HG03521 (cell line): ENCODE measurements around the gene LAMP1.
A peak's percentile ranks its signal among the peaks of the same experiment; 100 is the strongest.
"Not testable (repeated sequence)": the region's sequence is repeated elsewhere in the genome, so short reads cannot be mapped to it uniquely, and the experiment has no call there.

Experiments
- ATAC-seq: cut with Tn5 transposase; IDR thresholded peaks from one replicate; pipeline ENCODE4 v1.9.1; 2021; ENCODE audit warnings: mild to moderate bottlenecking, moderate library complexity; ENCODE audit not compliant: unreplicated experiment

LAMP1 gene, protein sequence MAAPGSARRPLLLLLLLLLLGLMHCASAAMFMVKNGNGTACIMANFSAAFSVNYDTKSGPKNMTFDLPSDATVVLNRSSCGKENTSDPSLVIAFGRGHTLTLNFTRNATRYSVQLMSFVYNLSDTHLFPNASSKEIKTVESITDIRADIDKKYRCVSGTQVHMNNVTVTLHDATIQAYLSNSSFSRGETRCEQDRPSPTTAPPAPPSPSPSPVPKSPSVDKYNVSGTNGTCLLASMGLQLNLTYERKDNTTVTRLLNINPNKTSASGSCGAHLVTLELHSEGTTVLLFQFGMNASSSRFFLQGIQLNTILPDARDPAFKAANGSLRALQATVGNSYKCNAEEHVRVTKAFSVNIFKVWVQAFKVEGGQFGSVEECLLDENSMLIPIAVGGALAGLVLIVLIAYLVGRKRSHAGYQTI

DNA sequence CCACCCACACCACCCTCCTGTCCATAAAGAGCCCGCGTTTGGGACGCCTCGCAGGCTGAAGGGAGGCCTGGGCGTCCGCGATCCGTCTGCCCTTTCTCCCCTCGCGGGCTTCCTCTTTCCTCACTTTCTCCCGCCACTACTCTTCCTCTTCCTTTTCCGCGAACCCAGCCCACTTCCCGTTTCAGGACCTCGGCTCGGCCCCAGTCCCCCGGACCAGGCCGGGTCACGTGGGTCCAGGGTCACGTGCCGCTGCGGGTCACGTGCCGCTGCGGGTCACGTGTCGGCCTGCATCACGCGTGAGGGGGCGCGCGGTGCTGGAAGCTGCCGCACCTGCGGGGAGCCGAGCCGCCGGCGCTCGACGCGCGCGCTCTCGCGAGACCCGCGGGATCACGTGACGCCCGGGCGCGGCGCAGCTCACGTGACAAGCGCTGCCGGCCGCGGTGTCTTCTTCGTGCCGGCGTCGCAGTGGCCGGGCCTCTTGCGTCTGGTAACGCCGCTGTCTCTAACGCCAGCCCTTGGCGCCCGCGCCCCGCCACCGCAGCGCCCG, at the start of gene LAMP1:
Gene LAMP1 (plus strand): TSS at position 417 of the 547 bp plus-strand sequence. CDS start 196 bp downstream, outside the sequence.
- peak; percentile 85 for ATAC-seq

DNA sequence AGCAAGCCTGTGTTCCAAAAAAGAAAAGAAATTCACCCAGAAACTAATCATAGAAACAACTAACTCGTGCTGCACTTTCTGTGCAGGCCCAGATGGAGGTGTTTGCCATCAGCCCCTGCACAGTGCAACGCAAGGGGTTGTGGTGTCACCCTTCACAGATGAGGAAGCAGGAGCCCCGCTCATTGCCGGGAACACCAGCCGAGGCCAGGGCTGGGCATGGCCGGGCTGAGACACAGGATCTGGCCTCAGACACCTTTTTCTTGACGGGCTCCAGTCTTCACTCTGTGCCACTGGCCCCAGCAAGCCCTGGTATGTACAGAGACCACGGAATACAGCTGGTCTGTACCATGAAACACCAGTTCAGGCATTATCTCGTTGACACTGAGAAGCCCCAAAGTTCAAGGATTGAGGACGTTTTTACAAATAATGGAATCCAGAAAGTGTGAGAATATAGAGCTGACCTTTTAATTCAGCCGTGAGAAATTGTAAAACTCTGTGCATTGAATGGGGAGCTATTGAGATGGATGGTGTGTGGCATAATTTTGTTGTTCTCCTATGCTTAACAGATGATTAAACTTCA, 44.4 kb upstream of the LAMP1 start:
- ATAC-seq: no peak

DNA sequence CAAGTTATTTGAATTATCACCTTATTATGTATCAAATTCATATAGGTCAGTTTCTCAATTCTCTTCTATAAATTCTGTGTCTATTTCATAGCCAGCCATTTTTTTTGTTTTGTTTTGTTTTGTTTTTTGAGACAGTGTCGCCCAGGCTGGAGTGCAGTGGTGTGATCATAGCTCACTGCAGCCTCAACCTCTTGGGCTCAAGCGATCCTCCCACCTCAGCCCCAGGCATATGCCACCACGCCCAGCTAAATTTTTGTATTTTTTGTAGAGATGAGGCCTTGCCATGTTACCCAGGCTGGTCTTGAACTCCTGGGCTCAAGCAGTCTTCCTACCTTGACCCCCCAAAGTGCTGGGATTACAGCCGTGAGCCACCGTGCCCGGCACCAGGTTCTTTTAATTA, 39.1 kb upstream of the LAMP1 start:
- not testable (repeated sequence) for ATAC-seq

DNA sequence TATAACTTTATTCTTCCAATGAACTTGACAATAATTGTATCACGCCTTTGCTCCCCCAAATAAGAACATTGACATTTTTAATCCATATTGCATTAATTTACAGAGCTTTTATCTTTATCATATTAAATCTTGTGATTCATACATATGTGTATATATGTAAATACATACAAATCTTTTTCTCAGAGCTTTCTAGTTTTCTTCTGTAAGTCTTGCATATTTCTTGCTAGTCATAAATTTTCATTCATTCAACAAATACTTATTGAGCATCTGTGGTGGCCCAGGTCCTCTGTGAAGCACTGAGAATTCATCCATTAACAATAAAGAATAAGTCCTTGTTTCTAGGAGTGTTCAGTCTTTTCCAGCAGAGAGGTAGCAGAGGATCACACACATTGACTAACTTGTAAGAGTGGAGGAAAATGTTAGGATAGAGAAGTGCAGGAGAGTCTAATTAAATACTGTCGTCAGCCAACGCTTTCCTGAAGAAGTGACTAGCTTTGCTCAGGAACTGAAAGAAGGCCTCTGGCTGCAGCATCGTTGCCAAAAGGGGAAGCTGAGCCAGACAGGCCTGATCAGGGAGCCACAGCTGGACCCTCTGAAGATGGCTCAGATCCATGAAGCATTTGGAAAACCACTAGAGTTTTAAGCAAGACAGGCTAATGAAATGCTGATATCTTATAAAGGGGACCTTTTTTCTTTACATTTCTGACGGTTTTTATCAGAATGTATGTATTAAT, 38.6 kb upstream of the LAMP1 start:
- ATAC-seq: no peak

DNA sequence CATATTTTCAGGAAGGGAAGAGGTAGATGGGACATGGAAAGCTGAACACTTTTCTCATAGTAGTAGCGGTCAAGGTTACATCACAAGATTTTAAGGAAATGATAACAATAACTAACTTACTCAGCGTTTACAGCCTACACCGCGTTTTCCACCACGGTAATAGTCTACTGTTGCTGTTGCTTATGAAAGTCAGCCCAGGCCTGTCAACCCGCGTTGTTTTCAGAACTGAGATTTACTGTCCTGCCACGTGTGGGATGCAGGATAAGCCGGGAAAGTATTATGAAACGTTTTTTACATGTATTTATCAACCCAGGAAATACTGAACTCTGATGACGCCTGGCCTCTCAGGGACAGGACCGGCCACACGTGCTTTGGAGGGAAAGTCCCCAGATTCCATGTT, 36.0 kb upstream of the LAMP1 start:
- ATAC-seq: no peak

DNA sequence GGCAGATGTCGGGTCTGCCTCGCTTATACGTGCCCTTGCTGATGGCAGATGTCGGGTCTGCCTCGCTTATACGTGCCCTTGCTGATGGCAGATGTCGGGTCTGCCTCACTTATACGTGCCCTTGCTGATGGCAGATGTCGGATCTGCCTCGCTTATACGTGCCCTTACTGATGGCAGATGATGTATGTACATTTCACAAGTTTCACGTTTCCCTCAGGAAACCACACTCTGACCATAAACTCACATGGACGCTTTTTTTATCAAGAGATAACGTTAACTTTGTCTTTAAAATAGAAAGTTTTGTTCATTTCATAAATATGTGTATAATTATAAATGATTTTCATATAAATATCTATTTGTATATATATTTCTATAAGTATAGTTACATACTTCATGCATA, 34.0 kb upstream of the LAMP1 start:
- not testable (repeated sequence) for ATAC-seq

DNA sequence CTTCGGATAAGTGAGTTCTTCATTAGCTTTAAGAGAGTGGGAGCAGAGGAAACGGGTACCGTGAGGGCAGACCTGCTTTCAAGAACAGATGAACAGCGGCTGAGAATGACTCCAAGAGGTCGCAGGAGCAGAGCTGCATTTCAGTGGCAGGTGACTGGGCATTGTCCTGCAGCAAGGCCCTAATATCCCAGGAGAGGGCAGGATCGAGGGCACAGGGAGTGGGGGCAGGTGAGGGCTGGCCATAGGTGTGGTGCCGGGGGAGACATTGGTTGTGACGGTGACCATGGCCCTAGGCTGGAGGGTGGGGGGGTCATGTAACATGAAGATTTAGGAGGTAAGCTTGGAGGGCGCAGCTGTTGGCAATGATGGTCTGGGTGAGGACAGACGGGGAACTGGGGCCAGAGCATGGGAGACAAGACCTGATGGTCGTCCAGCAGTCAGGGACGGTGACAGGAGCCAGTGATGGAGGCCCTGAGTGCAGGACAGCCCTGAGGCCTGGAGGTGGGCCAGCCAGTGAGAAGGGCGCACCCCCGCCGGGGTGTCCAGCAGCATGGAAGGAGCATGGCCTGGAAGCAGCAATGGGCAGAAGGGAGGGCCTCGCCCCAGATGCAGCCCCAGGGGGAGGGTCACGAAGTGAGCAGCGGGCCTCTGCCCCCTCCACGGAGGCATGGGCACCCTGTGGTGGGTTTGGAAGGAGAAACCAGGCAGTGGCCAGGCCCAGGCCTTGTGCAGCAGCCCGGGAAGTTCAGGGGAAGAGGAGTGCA, 29.2 kb upstream of the LAMP1 start:
- no peak for ATAC-seq

DNA sequence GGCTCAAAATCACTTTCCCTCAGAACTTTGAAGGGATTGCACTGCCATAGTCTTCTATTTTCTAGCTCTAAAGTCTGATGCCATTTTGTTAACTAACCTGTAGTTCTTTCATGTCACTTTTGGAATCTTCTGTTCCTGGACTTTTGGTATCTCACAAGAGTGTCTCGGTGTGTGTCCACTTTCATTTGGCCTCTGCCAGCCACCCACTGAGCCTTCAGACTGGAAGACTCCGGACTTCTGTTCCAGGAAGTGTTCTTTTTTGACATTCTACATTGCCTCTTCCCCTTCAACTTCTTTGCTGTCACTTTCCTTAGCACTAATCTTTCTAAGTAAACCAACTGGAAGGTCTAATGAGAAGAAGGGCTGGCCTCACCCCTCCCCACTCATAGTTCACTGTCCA, 25.0 kb upstream of the LAMP1 start:
- no peak for ATAC-seq

DNA sequence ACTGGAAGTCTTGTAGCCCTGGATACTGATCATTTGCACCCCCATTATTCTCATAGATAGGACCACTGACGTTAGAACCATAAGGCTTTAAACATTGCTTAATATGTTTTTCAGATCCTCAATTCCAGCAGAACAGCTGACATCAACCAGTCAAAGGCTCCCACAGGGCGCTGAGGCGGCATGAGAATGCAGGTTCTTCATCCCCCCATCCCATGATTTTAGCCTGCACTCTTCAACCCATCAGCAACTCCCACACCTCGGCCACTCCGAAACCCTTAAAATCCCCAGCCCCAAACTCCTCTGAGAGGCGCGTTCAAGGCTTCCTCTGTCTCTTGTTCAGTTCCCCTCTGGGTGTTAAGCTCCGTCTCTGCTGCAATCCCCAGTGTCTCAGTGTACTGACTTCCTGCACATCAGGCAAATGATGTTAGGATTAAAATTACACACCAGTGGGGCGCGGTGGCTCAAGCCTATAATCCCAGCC, 24.3 kb upstream of the LAMP1 start:
- no peak for ATAC-seq

DNA sequence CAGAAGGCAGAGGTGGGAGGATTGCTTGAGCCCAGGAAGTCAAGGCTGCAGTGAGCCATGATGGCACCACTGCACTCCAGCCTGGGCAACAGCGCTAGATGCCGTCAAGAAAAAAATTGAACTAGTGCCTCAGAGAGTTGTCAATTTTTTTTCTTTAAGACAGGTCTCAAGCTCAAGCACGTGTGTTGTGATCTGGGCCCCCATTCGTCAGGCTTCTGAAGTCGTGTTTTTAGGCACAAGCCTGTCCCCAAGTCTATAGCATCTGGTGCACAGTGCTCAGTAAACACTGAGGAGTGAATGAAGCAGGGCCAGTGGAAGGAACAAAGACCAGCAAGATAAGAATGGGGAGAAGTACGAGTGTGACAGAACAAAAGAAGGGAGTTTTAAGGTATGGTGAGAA, 23.7 kb upstream of the LAMP1 start:
- no peak for ATAC-seq

DNA sequence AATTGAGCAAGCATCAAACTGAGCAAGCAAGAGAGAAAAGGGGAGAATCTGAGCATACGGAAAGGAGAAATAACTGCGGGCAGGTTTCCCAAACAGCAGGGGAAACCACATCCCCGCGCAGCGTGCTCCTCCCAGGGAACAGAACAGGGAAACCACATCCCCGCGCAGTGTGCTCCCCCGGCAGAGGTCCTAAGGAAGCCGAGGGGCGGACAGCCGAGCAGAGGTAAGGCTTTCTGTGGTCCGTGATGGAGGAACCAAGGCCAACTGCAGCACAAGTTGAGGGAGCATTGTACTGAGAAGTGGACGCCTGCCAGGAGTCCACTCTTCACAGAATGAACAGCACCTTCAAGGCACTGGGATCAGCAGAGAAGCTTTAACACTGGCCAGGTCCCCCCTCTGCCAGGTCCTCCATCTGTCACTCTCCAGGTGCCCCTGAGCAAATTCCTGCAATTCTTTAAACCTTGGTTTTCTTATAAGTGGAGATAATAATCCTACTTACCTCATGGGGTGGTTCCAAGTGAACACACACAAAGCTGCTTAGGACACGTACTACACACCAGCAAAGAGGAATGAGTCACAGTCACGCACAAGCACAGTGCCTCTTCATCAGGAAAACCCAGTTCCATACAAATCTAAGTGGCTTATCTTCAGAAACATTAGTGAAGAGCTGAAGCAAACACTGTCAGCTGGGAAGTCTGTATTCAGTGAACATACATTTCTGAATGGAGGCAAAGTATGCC, 23.0 kb upstream of the LAMP1 start:
- no peak for ATAC-seq

DNA sequence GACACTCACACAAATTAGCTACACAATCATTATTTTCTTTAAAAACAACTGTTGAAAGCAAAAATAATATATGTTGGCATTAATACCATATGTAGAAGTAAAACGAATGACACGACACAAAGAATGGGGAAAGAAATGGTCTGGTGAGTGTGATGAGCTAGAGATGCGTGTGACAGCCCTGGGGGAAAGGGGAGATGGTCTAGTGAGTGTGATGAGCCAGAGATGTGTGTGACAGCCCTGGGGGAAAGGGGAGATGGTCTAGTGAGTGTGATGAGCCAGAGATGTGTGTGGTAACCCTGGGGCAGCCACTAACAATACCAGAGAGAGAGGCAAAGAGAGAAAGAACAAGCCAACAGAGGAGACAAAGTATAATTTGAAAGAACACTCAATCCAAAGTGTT, 22.3 kb upstream of the LAMP1 start:
- no peak for ATAC-seq

DNA sequence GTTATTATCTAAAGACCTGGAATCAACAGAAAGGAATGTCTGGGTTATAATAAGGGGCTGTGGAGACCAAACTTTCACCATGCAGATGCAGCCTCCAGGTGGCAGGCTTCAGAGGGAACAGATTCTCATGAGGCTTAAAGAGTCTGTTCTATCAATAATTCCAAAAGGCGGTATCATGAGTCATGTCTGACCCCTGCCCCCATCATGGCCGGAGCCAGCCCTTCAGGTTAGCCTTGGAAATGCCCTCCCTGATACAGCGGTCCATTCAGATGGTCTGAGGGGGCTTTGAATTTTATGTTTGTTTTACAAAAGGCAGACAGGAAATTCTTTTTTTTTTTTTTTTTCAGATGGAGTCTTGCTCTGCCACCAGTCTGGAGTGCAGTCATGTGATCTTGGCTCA, 21.7 kb upstream of the LAMP1 start:
- no peak for ATAC-seq

DNA sequence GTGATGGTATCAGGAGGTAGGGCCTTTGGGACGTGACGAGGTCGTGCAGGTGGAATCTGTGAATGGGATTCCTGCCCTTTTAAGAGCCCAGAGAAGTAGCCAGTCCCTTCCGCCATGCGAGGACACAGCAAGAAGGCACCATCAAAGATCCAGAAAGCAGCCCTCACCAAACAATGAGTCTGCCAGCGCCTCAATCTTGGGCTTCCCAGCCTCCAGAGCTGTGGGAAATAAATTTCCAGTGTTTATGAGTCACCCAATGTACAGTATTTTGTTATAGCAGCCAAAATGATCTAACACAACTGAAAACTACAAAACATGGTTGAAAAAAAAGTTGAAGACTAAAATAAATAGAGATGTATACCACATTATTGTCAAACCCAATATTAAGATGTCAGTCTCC, 16.9 kb upstream of the LAMP1 start:
- no peak for ATAC-seq

DNA sequence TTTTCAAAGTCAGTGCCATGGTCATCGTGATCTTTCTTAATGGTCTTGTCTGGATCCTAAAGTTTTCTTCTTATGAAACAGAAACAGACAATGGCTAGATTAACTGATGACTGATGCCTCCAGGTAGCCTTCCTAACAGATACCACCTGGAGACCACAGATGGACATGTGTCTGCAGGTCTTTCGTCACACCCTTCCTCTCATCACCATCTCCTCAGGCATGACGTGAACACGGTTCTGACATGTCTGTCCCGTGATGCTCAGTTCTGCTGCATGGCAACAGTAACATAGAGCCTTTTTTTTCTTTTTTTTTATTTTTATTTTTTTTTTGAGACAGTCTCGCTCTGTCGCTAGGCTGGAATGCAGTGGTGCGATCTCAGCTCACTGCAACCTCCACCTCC, 13.1 kb upstream of the LAMP1 start:
- ATAC-seq: no peak

DNA sequence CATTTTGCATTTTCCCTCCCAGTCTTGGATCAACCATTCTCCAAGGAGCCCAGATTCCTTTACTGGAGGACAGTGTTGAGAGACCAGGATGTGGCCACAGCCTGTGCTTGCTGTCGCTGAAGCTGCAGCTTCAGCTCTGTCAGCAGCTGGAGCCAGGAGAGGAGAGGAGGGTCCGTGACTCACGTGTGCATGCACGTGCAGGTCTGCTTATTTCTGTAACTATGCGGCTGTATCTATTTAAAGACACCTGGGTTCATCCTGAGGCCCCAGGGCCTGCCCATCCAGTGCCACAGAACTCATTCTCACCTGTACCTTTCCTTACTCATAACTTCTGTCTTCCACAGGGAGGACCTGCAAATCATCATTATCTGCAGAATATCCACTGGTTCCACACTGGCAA, 8.2 kb upstream of the LAMP1 start:
- no peak for ATAC-seq

DNA sequence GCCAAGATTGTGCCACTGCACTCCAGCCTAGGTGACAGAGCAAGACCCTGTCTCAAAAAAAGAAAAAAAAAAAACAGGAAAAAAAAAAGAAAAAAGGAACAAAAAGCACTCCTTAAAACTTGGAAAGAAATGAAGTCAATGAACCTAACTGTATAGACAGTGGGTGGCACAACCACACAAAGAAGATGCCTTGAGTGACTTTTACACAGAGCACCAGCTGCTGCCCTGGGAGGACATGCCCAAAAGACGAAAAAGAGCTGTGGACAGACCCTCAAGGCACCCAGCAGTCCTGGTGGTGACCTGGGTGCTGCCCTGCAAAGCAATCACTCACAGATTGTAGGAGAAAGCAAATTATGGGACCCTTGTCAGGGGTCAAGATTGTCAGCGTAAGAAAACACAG, 5.9 kb upstream of the LAMP1 start:
- no peak for ATAC-seq

DNA sequence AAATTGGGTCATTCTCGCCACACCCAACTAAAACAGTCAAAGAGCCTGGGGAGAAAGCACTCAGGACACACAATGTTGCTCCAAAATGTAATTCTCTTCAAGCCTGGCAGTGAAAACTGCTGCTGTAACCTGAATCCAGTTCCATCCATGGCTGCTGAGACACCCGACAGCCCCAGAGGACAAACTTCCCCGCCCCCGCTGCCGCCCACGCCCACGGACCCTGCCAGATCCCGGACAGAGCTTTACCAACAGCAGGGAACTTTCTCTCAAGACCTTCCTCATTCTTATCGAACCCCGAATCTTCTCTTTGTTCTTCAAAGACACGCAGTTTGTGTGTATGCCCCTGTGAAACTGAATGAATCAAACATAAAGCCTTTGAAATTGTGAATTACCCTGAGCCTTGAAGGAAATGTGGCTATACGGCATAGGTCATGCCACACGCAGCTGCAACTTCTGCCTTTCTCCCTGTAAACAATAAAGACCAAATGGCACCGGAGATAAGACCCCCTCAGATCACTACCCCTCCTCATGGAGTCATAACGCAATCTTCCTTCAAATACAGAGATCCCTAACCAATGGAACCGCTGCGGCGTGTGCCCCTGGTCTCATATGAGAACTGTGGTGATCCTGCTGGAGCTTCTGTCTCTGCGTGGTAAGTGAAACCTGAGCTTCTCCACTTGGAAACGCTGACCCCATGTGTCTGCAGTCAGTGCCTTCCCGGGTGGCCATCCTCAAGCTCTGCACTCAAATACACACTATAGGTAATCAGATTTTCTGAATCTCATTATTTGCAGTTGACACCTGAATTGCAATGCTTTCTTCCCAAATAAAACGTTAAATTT, 4.8 kb upstream of the LAMP1 start:
- no peak for ATAC-seq

DNA sequence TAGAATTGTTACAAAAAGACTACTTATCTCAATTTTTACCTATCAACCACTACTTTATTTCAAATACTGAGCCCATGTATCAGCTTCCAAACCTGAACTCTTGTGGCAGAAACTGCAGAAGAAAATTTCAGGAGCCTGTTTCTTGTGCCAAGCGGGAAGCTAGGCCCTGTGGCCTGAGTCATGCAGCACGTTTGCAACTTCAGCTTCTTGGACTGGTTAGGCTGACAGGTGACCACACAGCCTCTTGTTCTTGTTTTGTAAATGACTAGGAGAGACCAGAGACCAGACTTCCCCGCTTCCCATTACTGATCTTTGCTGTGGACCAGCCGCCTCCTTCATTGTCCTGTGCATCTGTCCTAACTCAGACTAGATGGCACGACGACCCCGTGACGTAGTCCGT, 3.4 kb upstream of the LAMP1 start:
- ATAC-seq: no peak
